ENCODE results near the gene KRT24. TPM values are rescaled to one million over a fixed set of nuclear protein-coding genes. Genes with fewer than 3 reads are reported as not detected.

The KRT24 gene
- total RNA-seq, 2 experiments from 2014 or later: not detected

GRCh38 chr17:40738553-40738952 lies 35.0 kb upstream of the KRT24 start:
- no peaks in the 10 kb centered on the region for H3K36me3 Mint-ChIP-seq (ENCODE audit: low read depth)
- TF ChIP-seq CTCF (IDR thresholded peaks at IDR 0.05): no peak
- ATAC-seq (ENCODE audit: poor library complexity) (no peak), DNase-seq (no peak)
- H3K27ac Mint-ChIP-seq: no peak overlapping the region
- H3K9me3 Mint-ChIP-seq: peaks cover 5% of the 10 kb centered on the region
- H3K4me1 Mint-ChIP-seq (ENCODE audit: low read depth): no peaks in the 10 kb centered on the region
- H3K27ac ChIP-seq (ENCODE audit: low read depth in 1 of 2, low read length in 2 of 2): no peak overlapping the region
- no peak overlapping the region for H3K4me3 Mint-ChIP-seq
- no peak overlapping the region for H3K4me3 ChIP-seq (ENCODE audit: low read length)
- ChIA-PET CTCF (no interaction called here), POLR2A (no interaction called here)
- H3K27me3 Mint-ChIP-seq: peaks cover 66% of the 10 kb centered on the region
- peaks cover 11 to 13% of the 10 kb centered on the region in 2 experiments for H3K27me3 ChIP-seq (ENCODE audit: control insufficient read depth in 1 of 2, insufficient read depth in 2 of 2, low read length in 2 of 2)
- intact Hi-C loops (cut with DNase I, micrococcal nuclease): no loop called here
- H3K36me3 ChIP-seq (ENCODE audit: insufficient read depth, low read length): no peaks in the 10 kb centered on the region
- no peaks in the 10 kb centered on the region for H3K9me3 ChIP-seq (ENCODE audit: control insufficient read depth in 1 of 2, insufficient read depth in 1 of 2, low read length in 2 of 2)
- no peaks in the 10 kb centered on the region for H3K4me1 ChIP-seq (ENCODE audit: insufficient read depth, low read length)

- Histone ChIP-seq H3K27me3 (ENCODE audit: control insufficient read depth in 1 of 2, insufficient read depth in 2 of 2, low read length in 2 of 2) (peaks cover 8 to 20% of the 10 kb centered on the region in 2 experiments), H3K36me3 (ENCODE audit: insufficient read depth, low read length) (no peaks in the 10 kb centered on the region), H3K27ac (ENCODE audit: low read depth in 1 of 2, low read length in 2 of 2) (no peak overlapping the region), H3K4me3 (ENCODE audit: low read length) (no peak overlapping the region), H3K9me3 (ENCODE audit: control insufficient read depth in 1 of 2, insufficient read depth in 1 of 2, low read length in 2 of 2) (no peaks in the 10 kb centered on the region), H3K4me1 (ENCODE audit: insufficient read depth, low read length) (no peaks in the 10 kb centered on the region)
- ChIA-PET POLR2A (no interaction called here), CTCF (no interaction called here)
- Mint-ChIP-seq H3K4me3 (no peak overlapping the region), H3K4me1 (ENCODE audit: low read depth) (no peaks in the 10 kb centered on the region), H3K27ac (no peak overlapping the region), H3K27me3 (peaks cover 64% of the 10 kb centered on the region), H3K9me3 (no peaks in the 10 kb centered on the region), H3K36me3 (ENCODE audit: low read depth) (no peaks in the 10 kb centered on the region)
- ATAC-seq (ENCODE audit: poor library complexity): no peak
- no peak for DNase-seq
- no peak for TF ChIP-seq CTCF (IDR thresholded peaks at IDR 0.05)
- intact Hi-C loops (cut with DNase I, micrococcal nuclease): no loop called here
These were observed 31.5 kb upstream of the KRT24 start for GRCh38 chr17:40735016-40735415.

GRCh38 chr17:40734018-40734417 lies 30.5 kb upstream of the KRT24 start:
- no peaks in the 10 kb centered on the region for H3K36me3 ChIP-seq (ENCODE audit: insufficient read depth, low read length)

More at GRCh38 chr17:40734018-40734417, 30.5 kb upstream of the KRT24 start:
- Histone ChIP-seq H3K4me3 (ENCODE audit: low read length) (no peak overlapping the region), H3K27ac (ENCODE audit: low read depth in 1 of 2, low read length in 2 of 2) (no peak overlapping the region), H3K4me1 (ENCODE audit: insufficient read depth, low read length) (no peaks in the 10 kb centered on the region), H3K27me3 (ENCODE audit: control insufficient read depth in 1 of 2, insufficient read depth in 2 of 2, low read length in 2 of 2) (peaks cover 8 to 21% of the 10 kb centered on the region in 2 experiments), H3K9me3 (ENCODE audit: control insufficient read depth in 1 of 2, insufficient read depth in 1 of 2, low read length in 2 of 2) (no peaks in the 10 kb centered on the region)
- no peak for ATAC-seq (ENCODE audit: poor library complexity)
- no peak for DNase-seq
- POLR2A ChIA-PET: no interaction called here
- no peak overlapping the region for H3K4me3 Mint-ChIP-seq
- peaks cover 62% of the 10 kb centered on the region for H3K27me3 Mint-ChIP-seq
- H3K9me3 Mint-ChIP-seq: no peaks in the 10 kb centered on the region
- no peaks in the 10 kb centered on the region for H3K36me3 Mint-ChIP-seq (ENCODE audit: low read depth)
- no peak for TF ChIP-seq CTCF (IDR thresholded peaks at IDR 0.05)
- H3K27ac Mint-ChIP-seq: no peak overlapping the region
- no peaks in the 10 kb centered on the region for H3K4me1 Mint-ChIP-seq (ENCODE audit: low read depth)
- intact Hi-C loops (cut with DNase I, micrococcal nuclease): no loop called here
- CTCF ChIA-PET: no interaction called here
